Measurements from ENCODE around the gene SERPINE2.
A peak's percentile ranks its signal among the peaks of the same experiment; 100 is the strongest.

Gene SERPINE2

DNA sequence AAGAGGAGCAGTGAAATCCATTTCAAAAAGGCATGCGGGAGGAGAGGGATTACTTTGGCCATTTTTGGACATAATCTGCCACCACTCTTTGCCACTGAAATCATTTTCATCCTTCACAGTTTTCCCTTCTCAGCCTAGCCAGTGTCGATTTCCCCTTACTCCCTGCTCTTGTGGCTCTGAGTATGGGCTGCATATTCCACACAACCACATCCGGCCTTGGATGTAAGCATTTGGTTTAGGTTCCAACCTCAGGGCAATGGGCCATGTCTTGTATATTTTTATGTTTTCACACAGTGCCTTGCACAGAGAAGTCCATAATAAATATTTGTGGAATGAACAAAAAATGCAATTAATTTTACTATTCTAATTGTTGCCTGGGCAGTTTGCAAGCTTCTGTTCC, 7.7 kb upstream of the SERPINE2 start:
- H3K27me3 ChIP-seq (ENCODE audit: control insufficient read depth in 1 of 2, insufficient read depth in 2 of 2, low read length in 2 of 2), result peaks cover 9 to 11% of the 10 kb centered on the region in 2 donors
- peaks cover 0 to 5% of the 10 kb centered on the region in 2 donors for H3K4me1 ChIP-seq (ENCODE audit: control insufficient read depth in 1 of 2, insufficient read depth in 2 of 2, low read length in 2 of 2)
- no peaks in the 10 kb centered on the region for H3K9me3 ChIP-seq (ENCODE audit: control insufficient read depth in 1 of 2, low read length in 2 of 2)
- no peak overlapping the region for H3K9ac ChIP-seq (ENCODE audit: low read depth in 1 of 2, low read length in 2 of 2)
- H3K4me3 ChIP-seq (ENCODE audit: low read depth in 1 of 2, low read length in 2 of 2), result no peak overlapping the region
- no peak overlapping the region for H3K27ac ChIP-seq (ENCODE audit: low read depth, low read length)
- no peaks in the 10 kb centered on the region for H3K36me3 ChIP-seq (ENCODE audit: control insufficient read depth in 1 of 2, insufficient read depth in 2 of 2, low read length in 2 of 2)

DNA sequence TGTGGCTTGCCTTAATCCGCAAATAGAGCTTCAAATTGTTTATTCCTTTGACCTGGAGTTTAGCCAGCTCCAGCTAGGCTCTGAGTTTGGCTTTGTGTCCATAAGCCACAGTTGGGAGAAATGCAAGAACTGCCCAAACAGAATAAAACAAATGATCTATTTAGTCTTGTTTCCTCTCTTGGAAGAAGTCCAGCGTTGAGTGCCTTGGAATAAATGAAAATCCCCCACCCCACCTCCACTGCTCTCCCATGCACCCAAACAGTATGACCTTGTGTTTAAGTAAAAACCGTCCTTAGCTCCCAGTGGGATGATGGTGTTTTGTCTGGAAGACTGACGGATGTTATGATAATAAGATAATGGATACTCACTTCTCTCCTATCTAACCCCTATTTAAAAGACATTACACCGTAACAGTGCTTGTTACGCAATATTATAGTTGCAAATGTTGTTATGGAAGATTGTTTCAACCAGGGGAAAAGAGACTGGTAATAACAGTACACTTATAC, 3.2 kb upstream of the SERPINE2 start:
- no peak overlapping the region for H3K4me3 ChIP-seq (ENCODE audit: low read depth in 1 of 2, low read length in 2 of 2)
- no peaks in the 10 kb centered on the region for H3K9me3 ChIP-seq (ENCODE audit: control insufficient read depth in 1 of 2, low read length in 2 of 2)
- H3K4me1 ChIP-seq (ENCODE audit: control insufficient read depth in 1 of 2, insufficient read depth in 2 of 2, low read length in 2 of 2), result peaks cover 6 to 11% of the 10 kb centered on the region in 2 donors
- no peak overlapping the region for H3K9ac ChIP-seq (ENCODE audit: low read depth in 1 of 2, low read length in 2 of 2)
- H3K36me3 ChIP-seq (ENCODE audit: control insufficient read depth in 1 of 2, insufficient read depth in 2 of 2, low read length in 2 of 2), result no peaks in the 10 kb centered on the region
- H3K27ac ChIP-seq (ENCODE audit: low read depth, low read length), result no peak overlapping the region
- H3K27me3 ChIP-seq (ENCODE audit: control insufficient read depth in 1 of 2, insufficient read depth in 2 of 2, low read length in 2 of 2), result peaks cover 30 to 35% of the 10 kb centered on the region in 2 donors

GRCh38 chr2:224041554-224041953, 2.5 kb upstream of the SERPINE2 start:
- no peaks in the 10 kb centered on the region for H3K9me3 ChIP-seq (ENCODE audit: control insufficient read depth in 1 of 2, low read length in 2 of 2)
- H3K27me3 ChIP-seq (ENCODE audit: control insufficient read depth in 1 of 2, insufficient read depth in 2 of 2, low read length in 2 of 2), result peaks cover 30 to 37% of the 10 kb centered on the region in 2 donors
- H3K4me3 ChIP-seq (ENCODE audit: low read depth in 1 of 2, low read length in 2 of 2), result no peak overlapping the region
- H3K36me3 ChIP-seq (ENCODE audit: control insufficient read depth in 1 of 2, insufficient read depth in 2 of 2, low read length in 2 of 2), result no peaks in the 10 kb centered on the region
- H3K27ac ChIP-seq (ENCODE audit: low read depth, low read length), result no peak overlapping the region
- H3K4me1 ChIP-seq (ENCODE audit: control insufficient read depth in 1 of 2, insufficient read depth in 2 of 2, low read length in 2 of 2), result peaks cover 6 to 11% of the 10 kb centered on the region in 2 donors
- no peak overlapping the region for H3K9ac ChIP-seq (ENCODE audit: low read depth in 1 of 2, low read length in 2 of 2)

DNA sequence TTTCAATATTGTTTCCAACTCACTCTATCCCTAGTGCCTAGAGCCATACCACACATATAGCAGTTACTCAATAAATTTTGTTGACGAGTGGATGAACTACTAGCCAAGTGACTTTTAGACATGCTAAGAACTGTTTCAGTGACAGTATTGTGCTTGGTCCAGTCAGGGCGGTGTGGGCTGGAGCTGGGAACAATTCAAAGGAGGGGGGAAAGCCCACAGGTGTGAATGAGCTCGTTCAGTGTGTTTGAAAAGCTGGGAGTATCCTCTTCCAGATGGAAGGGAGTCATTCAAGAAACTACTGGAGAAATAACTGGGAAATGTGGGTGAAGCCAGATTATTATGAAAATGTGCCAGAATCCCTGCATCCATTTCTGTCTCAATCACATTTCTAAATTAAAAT, 1.7 kb upstream of the SERPINE2 start:
- Histone ChIP-seq H3K36me3 (ENCODE audit: control insufficient read depth in 1 of 2, insufficient read depth in 2 of 2, low read length in 2 of 2) (no peaks in the 10 kb centered on the region), H3K4me1 (ENCODE audit: control insufficient read depth in 1 of 2, insufficient read depth in 2 of 2, low read length in 2 of 2) (peaks cover 6 to 11% of the 10 kb centered on the region in 2 donors), H3K9ac (ENCODE audit: low read depth in 1 of 2, low read length in 2 of 2) (no peak overlapping the region), H3K27me3 (ENCODE audit: control insufficient read depth in 1 of 2, insufficient read depth in 2 of 2, low read length in 2 of 2) (peaks cover 30 to 37% of the 10 kb centered on the region in 2 donors), H3K9me3 (ENCODE audit: control insufficient read depth in 1 of 2, low read length in 2 of 2) (no peaks in the 10 kb centered on the region), H3K4me3 (ENCODE audit: low read depth in 1 of 2, low read length in 2 of 2) (no peak overlapping the region), H3K27ac (ENCODE audit: low read depth, low read length) (no peak overlapping the region)

- H3K27me3 ChIP-seq (ENCODE audit: control insufficient read depth in 1 of 2, insufficient read depth in 2 of 2, low read length in 2 of 2), result peaks cover 33 to 37% of the 10 kb centered on the region in 2 donors
Measured at GRCh38 chr2:224039770-224040440, 819 bp upstream of the SERPINE2 start.

GRCh38 chr2:224038830-224039079, 331 bp downstream of the SERPINE2 start:
- peak overlapping the region in 1 of 2 donors; percentile 16 for H3K9ac ChIP-seq (ENCODE audit: low read depth in 1 of 2, low read length in 2 of 2)
- peaks cover 6 to 11% of the 10 kb centered on the region in 2 donors for H3K4me1 ChIP-seq (ENCODE audit: control insufficient read depth in 1 of 2, insufficient read depth in 2 of 2, low read length in 2 of 2)
- H3K27ac ChIP-seq (ENCODE audit: low read depth, low read length), result no peak overlapping the region
- H3K27me3 ChIP-seq (ENCODE audit: control insufficient read depth in 1 of 2, insufficient read depth in 2 of 2, low read length in 2 of 2), result peaks cover 37 to 38% of the 10 kb centered on the region in 2 donors
- no peaks in the 10 kb centered on the region for H3K36me3 ChIP-seq (ENCODE audit: control insufficient read depth in 1 of 2, insufficient read depth in 2 of 2, low read length in 2 of 2)
- H3K4me3 ChIP-seq (ENCODE audit: low read depth in 1 of 2, low read length in 2 of 2), result peak overlapping the region; percentile 62 to 63
- no peaks in the 10 kb centered on the region for H3K9me3 ChIP-seq (ENCODE audit: control insufficient read depth in 1 of 2, low read length in 2 of 2)

More at GRCh38 chr2:224039770-224040440, 819 bp upstream of the SERPINE2 start:
- no peak overlapping the region for H3K9ac ChIP-seq (ENCODE audit: low read depth in 1 of 2, low read length in 2 of 2)
- H3K4me1 ChIP-seq (ENCODE audit: control insufficient read depth in 1 of 2, insufficient read depth in 2 of 2, low read length in 2 of 2), result peaks cover 6 to 11% of the 10 kb centered on the region in 2 donors
- H3K27ac ChIP-seq (ENCODE audit: low read depth, low read length), result no peak overlapping the region
- no peaks in the 10 kb centered on the region for H3K9me3 ChIP-seq (ENCODE audit: control insufficient read depth in 1 of 2, low read length in 2 of 2)
- no peaks in the 10 kb centered on the region for H3K36me3 ChIP-seq (ENCODE audit: control insufficient read depth in 1 of 2, insufficient read depth in 2 of 2, low read length in 2 of 2)
- H3K4me3 ChIP-seq (ENCODE audit: low read depth in 1 of 2, low read length in 2 of 2), result peak overlapping the region; percentile 61 to 63

DNA sequence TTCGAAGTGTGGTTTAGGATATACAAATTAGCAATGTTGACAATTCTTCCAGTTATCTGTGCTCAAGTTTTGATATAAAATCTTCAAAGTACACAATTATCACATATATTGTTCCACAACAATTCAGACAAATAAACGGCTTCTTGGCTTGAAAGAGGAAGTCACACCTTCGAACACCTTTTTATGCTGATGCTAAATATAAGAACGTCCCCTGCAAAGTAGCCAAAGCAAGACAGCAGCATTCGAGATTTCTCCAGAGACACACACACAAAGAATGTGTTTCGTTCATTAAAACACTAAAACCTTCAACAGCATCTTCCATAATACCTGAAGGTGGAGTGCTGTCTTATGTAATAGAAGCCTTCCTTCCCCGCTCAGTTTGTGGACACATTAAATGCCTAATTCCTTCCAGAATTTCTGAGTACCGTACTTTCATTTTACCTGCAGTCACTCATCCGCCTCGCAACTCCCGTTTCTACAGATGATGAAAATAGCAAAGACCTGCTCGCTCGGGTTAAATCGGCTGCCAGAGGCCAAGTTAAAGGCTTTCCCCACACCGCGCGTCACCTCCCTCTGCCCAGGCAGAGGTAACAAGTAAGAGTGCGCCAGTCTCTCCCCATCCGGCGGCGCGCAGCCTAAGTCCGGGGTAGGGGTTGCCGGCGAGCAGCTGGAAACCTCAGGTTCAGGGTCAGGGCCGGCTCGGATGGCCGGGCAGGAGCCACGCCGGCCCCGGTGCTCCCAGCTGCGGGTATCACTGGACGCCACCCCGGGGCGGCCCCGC, 847 bp downstream of the SERPINE2 start:
- H3K36me3 ChIP-seq (ENCODE audit: control insufficient read depth in 1 of 2, insufficient read depth in 2 of 2, low read length in 2 of 2), result no peaks in the 10 kb centered on the region
- H3K4me1 ChIP-seq (ENCODE audit: control insufficient read depth in 1 of 2, insufficient read depth in 2 of 2, low read length in 2 of 2), result peaks cover 6 to 11% of the 10 kb centered on the region in 2 donors
- H3K9me3 ChIP-seq (ENCODE audit: control insufficient read depth in 1 of 2, low read length in 2 of 2), result no peaks in the 10 kb centered on the region
- H3K27ac ChIP-seq (ENCODE audit: low read depth, low read length), result no peak overlapping the region
- peaks cover 35 to 41% of the 10 kb centered on the region in 2 donors for H3K27me3 ChIP-seq (ENCODE audit: control insufficient read depth in 1 of 2, insufficient read depth in 2 of 2, low read length in 2 of 2)
- peak overlapping the region; percentile 62 to 63 for H3K4me3 ChIP-seq (ENCODE audit: low read depth in 1 of 2, low read length in 2 of 2)
- H3K9ac ChIP-seq (ENCODE audit: low read depth in 1 of 2, low read length in 2 of 2), result peak overlapping the region in 1 of 2 donors; percentile 16

GRCh38 chr2:224036731-224037361, 2.2 kb downstream of the SERPINE2 start:
- Histone ChIP-seq H3K4me1 (ENCODE audit: control insufficient read depth in 1 of 2, insufficient read depth in 2 of 2, low read length in 2 of 2) (peaks cover 6 to 7% of the 10 kb centered on the region in 2 donors), H3K27me3 (ENCODE audit: control insufficient read depth in 1 of 2, insufficient read depth in 2 of 2, low read length in 2 of 2) (peaks cover 28 to 39% of the 10 kb centered on the region in 2 donors), H3K27ac (ENCODE audit: low read depth, low read length) (no peak overlapping the region), H3K36me3 (ENCODE audit: control insufficient read depth in 1 of 2, insufficient read depth in 2 of 2, low read length in 2 of 2) (no peaks in the 10 kb centered on the region), H3K9ac (ENCODE audit: low read depth in 1 of 2, low read length in 2 of 2) (no peak overlapping the region), H3K9me3 (ENCODE audit: control insufficient read depth in 1 of 2, low read length in 2 of 2) (no peaks in the 10 kb centered on the region), H3K4me3 (ENCODE audit: low read depth in 1 of 2, low read length in 2 of 2) (no peak overlapping the region)

DNA sequence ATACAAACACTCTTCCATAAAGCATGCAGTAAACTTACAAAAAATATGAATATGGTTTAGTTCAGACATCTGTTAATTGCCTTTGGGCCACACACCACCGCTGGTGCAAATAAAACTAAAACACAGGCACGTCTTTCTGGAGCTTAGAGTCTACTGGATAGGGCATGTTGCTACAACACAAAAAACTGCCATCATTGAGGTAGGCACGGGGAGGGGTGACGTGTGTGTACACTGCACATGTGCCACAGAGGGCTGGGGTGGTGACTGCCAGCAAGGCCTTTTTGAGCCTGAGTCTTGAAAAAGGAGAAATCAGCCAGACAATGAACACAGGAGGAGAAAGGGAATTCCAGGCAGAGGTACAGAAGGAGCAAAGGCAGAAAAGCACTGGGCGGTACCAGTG, 5.1 kb downstream of the SERPINE2 start:
- Histone ChIP-seq H3K36me3 (ENCODE audit: control insufficient read depth in 1 of 2, insufficient read depth in 2 of 2, low read length in 2 of 2) (no peaks in the 10 kb centered on the region), H3K4me1 (ENCODE audit: control insufficient read depth in 1 of 2, insufficient read depth in 2 of 2, low read length in 2 of 2) (peaks cover 0 to 6% of the 10 kb centered on the region in 2 donors), H3K27ac (ENCODE audit: low read depth, low read length) (no peak overlapping the region), H3K27me3 (ENCODE audit: control insufficient read depth in 1 of 2, insufficient read depth in 2 of 2, low read length in 2 of 2) (peaks cover 8 to 14% of the 10 kb centered on the region in 2 donors), H3K4me3 (ENCODE audit: low read depth in 1 of 2, low read length in 2 of 2) (no peak overlapping the region), H3K9me3 (ENCODE audit: control insufficient read depth in 1 of 2, low read length in 2 of 2) (no peaks in the 10 kb centered on the region), H3K9ac (ENCODE audit: low read depth in 1 of 2, low read length in 2 of 2) (no peak overlapping the region)

GRCh38 chr2:224033601-224034000, 5.5 kb downstream of the SERPINE2 start:
- Histone ChIP-seq H3K27me3 (ENCODE audit: control insufficient read depth in 1 of 2, insufficient read depth in 2 of 2, low read length in 2 of 2) (peaks cover 8 to 14% of the 10 kb centered on the region in 2 donors), H3K4me1 (ENCODE audit: control insufficient read depth in 1 of 2, insufficient read depth in 2 of 2, low read length in 2 of 2) (peaks cover 0 to 6% of the 10 kb centered on the region in 2 donors)

More at GRCh38 chr2:224033601-224034000, 5.5 kb downstream of the SERPINE2 start:
- no peak overlapping the region for H3K27ac ChIP-seq (ENCODE audit: low read depth, low read length)
- no peak overlapping the region for H3K9ac ChIP-seq (ENCODE audit: low read depth in 1 of 2, low read length in 2 of 2)
- H3K4me3 ChIP-seq (ENCODE audit: low read depth in 1 of 2, low read length in 2 of 2), result no peak overlapping the region
- no peaks in the 10 kb centered on the region for H3K36me3 ChIP-seq (ENCODE audit: control insufficient read depth in 1 of 2, insufficient read depth in 2 of 2, low read length in 2 of 2)
- H3K9me3 ChIP-seq (ENCODE audit: control insufficient read depth in 1 of 2, low read length in 2 of 2), result no peaks in the 10 kb centered on the region

All from duodenal mucosa (tissue), 2 donors.